Gastroesophageal sphincter (tissue), 4 donors: ENCODE measurements around the gene KLF6. TPM values are rescaled to one million over a fixed set of nuclear protein-coding genes. Genes with fewer than 3 reads are reported as not detected.

Source experiments
- ATAC-seq: fragments of 150-250 bp; one replicate; pipeline ENCODE4 v1.9.1; 2016; ENCODE audit warnings: mild to moderate bottlenecking, moderate library complexity
- H3K27ac ChIP-seq, 4 donors: fragments of 200-600 bp; sonication (generic) in 3 of 4; 1 replicate in 3 of 4; 2 replicates in 1 of 4; pipeline ENCODE4 v1.5.1; 2016 to 2019
- H3K27me3 ChIP-seq: fragments of 200-600 bp; sonication (generic); one replicate; pipeline ENCODE4 v1.5.1; 2019
- H3K36me3 ChIP-seq, 2 donors: fragments of 200-600 bp; sonication (generic); one replicate each; pipeline ENCODE4 v1.5.1; 2019; ENCODE audit warnings: control low read depth in 1 of 2
- H3K4me1 ChIP-seq, 3 donors: fragments of 200-600 bp; sonication (generic); 1 replicate in 2 of 3; 2 replicates in 1 of 3; pipeline ENCODE4 v1.5.1; 2016 to 2019; ENCODE audit warnings: control low read depth in 2 of 3
- H3K4me3 ChIP-seq, 2 donors: fragments of 200-600 bp; sonication (generic); one replicate each; pipeline ENCODE4 v1.5.1; 2019; ENCODE audit warnings: mild to moderate bottlenecking in 1 of 2, moderate library complexity in 1 of 2
- H3K9me3 ChIP-seq, 3 donors: fragments of 200-600 bp; sonication (generic); one replicate each; pipeline ENCODE4 v1.5.1; 2017 to 2019; ENCODE audit warnings: control low read depth in 2 of 3
- CTCF ChIP-seq, 4 experiments: fragments of 200-600 bp in 2 of 4; fragments of 450-650 bp in 2 of 4; sonication (generic) in 1 of 4; IDR thresholded peaks; one replicate each; pipeline ENCODE4 v1.5.1; 2017 to 2019; ENCODE audit warnings: antibody characterized with exemption in 4 of 4, mild to moderate bottlenecking in 2 of 4, moderate library complexity in 2 of 4
- EP300 ChIP-seq: sonication (generic); formaldehyde crosslinking; IDR thresholded peaks from one replicate; pipeline ENCODE4 v1.6.1; 2017; ENCODE audit warnings: antibody characterized with exemption, mild to moderate bottlenecking
- POLR2A ChIP-seq, 2 donors: fragments of 450-650 bp; IDR thresholded peaks; one replicate each; pipeline ENCODE4 v1.6.1; 2017; ENCODE audit warnings: antibody characterized with exemption in 2 of 2, mild to moderate bottlenecking in 2 of 2, moderate library complexity in 1 of 2
- POLR2AphosphoS5 ChIP-seq: sonication (generic); formaldehyde crosslinking; IDR thresholded peaks from one replicate; pipeline ENCODE4 v1.6.1; 2017; ENCODE audit warnings: antibody characterized with exemption
- WGBS, 2 donors: methylation state at CpG; one replicate each; pipeline ENCODE4 v1.1.5; 2018; ENCODE audit warnings: low coverage in 1 of 2; 5-methylcytosine and 5-hydroxymethylcytosine counted together
- total RNA-seq, 4 donors: library from RNA; depleted of rRNA; stranded (reverse); fragments of >200 nt; gene quantifications; one replicate each; pipeline ENCODE4 v1.1.0, GENCODE V29; 2016

Gene KLF6
- total RNA-seq, 4 donors from 2014 or later: 90.3 to 113 (median 105) TPM

- H3K9me3 ChIP-seq: no peaks in the 10 kb centered on the region
- H3K4me3 ChIP-seq: peak overlapping the region; percentile 13 to 15
- peaks cover 0 to 60% (median 37%) of the 10 kb centered on the region in 3 donors for H3K4me1 ChIP-seq
- WGBS, 2 donors: 15 to 33% methylated on average over 7 of the region's 7 CpGs
- no peaks in the 10 kb centered on the region for H3K36me3 ChIP-seq
- ATAC-seq: peak; percentile 59
- no peak for TF ChIP-seq EP300
- no peak for TF ChIP-seq POLR2A (IDR thresholded peaks at IDR 0.05)
- TF ChIP-seq POLR2AphosphoS5: peak; percentile 60
- no peak for TF ChIP-seq CTCF (IDR thresholded peaks at IDR 0.05)
- peak overlapping the region; percentile 76 to 83 (median 81) for H3K27ac ChIP-seq
- no peaks in the 10 kb centered on the region for H3K27me3 ChIP-seq
Observed at GRCh38 chr10:3811291-3811870, 26.4 kb upstream of the KLF6 start.

- ATAC-seq: no peak
- H3K4me3 ChIP-seq: no peak overlapping the region
- no peaks in the 10 kb centered on the region for H3K27me3 ChIP-seq
- H3K4me1 ChIP-seq: peaks cover 0 to 70% (median 49%) of the 10 kb centered on the region in 3 donors
- H3K9me3 ChIP-seq: no peaks in the 10 kb centered on the region
- H3K27ac ChIP-seq: peak overlapping the region; percentile 64 to 85 (median 82)
- H3K36me3 ChIP-seq: no peaks in the 10 kb centered on the region
- WGBS, 2 donors: 81 to 91% methylated on average over 6 of the region's 6 CpGs
- TF ChIP-seq POLR2AphosphoS5: no peak
- no peak for TF ChIP-seq EP300
- no peak for TF ChIP-seq POLR2A (IDR thresholded peaks at IDR 0.05)
- TF ChIP-seq CTCF (IDR thresholded peaks at IDR 0.05): no peak
Observed at GRCh38 chr10:3808689-3809199, 23.7 kb upstream of the KLF6 start.

- TF ChIP-seq EP300: no peak
- TF ChIP-seq POLR2AphosphoS5: peak; percentile 22
- ATAC-seq: no peak
- Histone ChIP-seq H3K4me3 (no peak overlapping the region), H3K27ac (peak overlapping the region; percentile 64 to 85 (median 82)), H3K4me1 (peaks cover 0 to 70% (median 49%) of the 10 kb centered on the region in 3 donors), H3K36me3 (no peaks in the 10 kb centered on the region), H3K9me3 (no peaks in the 10 kb centered on the region), H3K27me3 (no peaks in the 10 kb centered on the region)
- WGBS, 2 donors: 23 to 44% methylated on average over 4 to 8 of the region's 12 CpGs
Observed at GRCh38 chr10:3807928-3808496, 23.0 kb upstream of the KLF6 start.

DNA sequence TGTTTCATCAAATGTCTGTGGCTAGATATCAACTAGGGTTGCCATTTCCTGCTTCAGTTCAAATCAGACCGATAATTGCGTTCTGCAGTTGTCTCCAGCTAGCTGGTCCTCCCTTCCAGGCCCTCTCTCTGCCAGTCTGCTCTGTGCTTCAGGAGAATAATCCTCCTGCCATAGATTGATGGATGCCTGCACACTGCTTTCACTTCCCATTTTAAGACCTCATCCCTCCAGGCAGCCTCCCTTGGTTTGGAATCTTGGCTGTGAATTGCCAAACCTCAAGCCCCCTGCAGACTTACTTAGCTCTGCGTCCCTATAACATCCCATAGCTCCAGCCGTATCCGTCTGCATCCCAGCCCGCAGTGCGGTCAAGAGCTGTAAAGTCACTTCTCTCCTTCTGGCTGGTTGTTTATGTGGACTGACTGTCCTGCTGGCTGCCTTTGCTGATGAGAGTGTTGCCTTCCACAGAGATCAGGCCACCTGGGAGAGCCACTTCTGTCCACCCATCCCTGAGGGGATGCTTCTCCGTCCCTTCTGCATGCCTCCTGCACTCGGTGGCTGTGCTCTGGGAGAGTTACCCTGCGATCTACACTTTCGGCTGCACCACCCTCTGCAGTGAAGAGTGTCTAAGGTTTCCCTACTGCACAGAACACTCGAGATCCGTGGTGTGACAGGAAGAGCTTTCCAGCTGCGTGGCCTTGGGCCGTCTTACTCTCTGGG lies 22.4 kb upstream of the KLF6 start:
- no peak overlapping the region for H3K4me3 ChIP-seq
- no peak for TF ChIP-seq CTCF (IDR thresholded peaks at IDR 0.05)
- TF ChIP-seq EP300: no peak
- no peak for TF ChIP-seq POLR2AphosphoS5
- no peak for TF ChIP-seq POLR2A (IDR thresholded peaks at IDR 0.05)
- H3K27ac ChIP-seq: peak overlapping the region in 3 of 4 donors; percentile 81 to 85 (median 83)
- H3K9me3 ChIP-seq: no peaks in the 10 kb centered on the region
- no peaks in the 10 kb centered on the region for H3K27me3 ChIP-seq
- H3K4me1 ChIP-seq: peaks cover 0 to 70% (median 49%) of the 10 kb centered on the region in 3 donors
- no peak for ATAC-seq
- WGBS, 2 donors: 85% methylated on average over 7 of the region's 15 CpGs; no CpG with 5 or more reads in 1 of the 2 donors
- H3K36me3 ChIP-seq: no peaks in the 10 kb centered on the region

GRCh38 chr10:3806603-3807002 lies 21.6 kb upstream of the KLF6 start:
- Histone ChIP-seq H3K9me3 (no peaks in the 10 kb centered on the region), H3K4me3 (no peak overlapping the region), H3K4me1 (peaks cover 0 to 62% (median 46%) of the 10 kb centered on the region in 3 donors), H3K36me3 (no peaks in the 10 kb centered on the region), H3K27ac (peak overlapping the region in 3 of 4 donors; percentile 81 to 85 (median 83)), H3K27me3 (no peaks in the 10 kb centered on the region)
- 54 to 67% methylated on average over 4 of the region's 5 CpGs for WGBS, 2 donors
- no peak for TF ChIP-seq POLR2AphosphoS5
- no peak for TF ChIP-seq CTCF (IDR thresholded peaks at IDR 0.05)
- TF ChIP-seq EP300: no peak
- no peak for TF ChIP-seq POLR2A (IDR thresholded peaks at IDR 0.05)
- no peak for ATAC-seq
